Germinal center (tissue), 1 donor: ENCODE results near the gene RHBG.
A peak's percentile ranks its signal among the peaks of the same experiment; 100 is the strongest.

ENCODE experiments used
- DNase-seq: peaks from one replicate; pipeline ENCODE4 v3.0.0; 2012; ENCODE audit warnings: mixed read lengths, low spot score

Gene RHBG

GRCh38 chr1:156407760-156408159, 38.7 kb downstream of the RHBG start:
- no peak for DNase-seq

GRCh38 chr1:156409439-156409838, 40.4 kb downstream of the RHBG start:
- no peak for DNase-seq

GRCh38 chr1:156410238-156410637, 41.2 kb downstream of the RHBG start:
- no peak for DNase-seq

GRCh38 chr1:156410740-156411139, 41.7 kb downstream of the RHBG start:
- DNase-seq: no peak

GRCh38 chr1:156412653-156413321, 43.8 kb downstream of the RHBG start:
- DNase-seq: no peak

GRCh38 chr1:156413391-156414246, 44.6 kb downstream of the RHBG start:
- DNase-seq: no peak

GRCh38 chr1:156414461-156415064, 45.6 kb downstream of the RHBG start:
- DNase-seq: no peak

GRCh38 chr1:156416993-156417392, 48.0 kb downstream of the RHBG start:
- DNase-seq: no peak

- DNase-seq: no peak
Measured at GRCh38 chr1:156417401-156418020, 48.5 kb downstream of the RHBG start.

GRCh38 chr1:156418416-156419070, 49.5 kb downstream of the RHBG start:
- no peak for DNase-seq

- DNase-seq: peak; percentile 85
Measured at GRCh38 chr1:156419854-156420204, 50.8 kb downstream of the RHBG start.

GRCh38 chr1:156420205-156421061, 51.4 kb downstream of the RHBG start:
- DNase-seq: peak; percentile 79

GRCh38 chr1:156421062-156421938, 52.3 kb downstream of the RHBG start:
- DNase-seq: peak; percentile 96

GRCh38 chr1:156421939-156422601, 53.1 kb downstream of the RHBG start:
- DNase-seq: no peak

GRCh38 chr1:156422602-156423091, 53.6 kb downstream of the RHBG start:
- no peak for DNase-seq

- no peak for DNase-seq
Measured at GRCh38 chr1:156423422-156424352, 54.7 kb downstream of the RHBG start.

- DNase-seq: no peak
Measured at GRCh38 chr1:156424806-156425432, 55.9 kb downstream of the RHBG start.

- DNase-seq: no peak
Measured at GRCh38 chr1:156425943-156426342, 56.9 kb downstream of the RHBG start.
